Measurements from ENCODE around the gene KRT75. TPM values are rescaled to one million over a fixed set of nuclear protein-coding genes. Genes with fewer than 3 reads are reported as not detected.

KRT75 gene
- total RNA-seq = not detected

DNA sequence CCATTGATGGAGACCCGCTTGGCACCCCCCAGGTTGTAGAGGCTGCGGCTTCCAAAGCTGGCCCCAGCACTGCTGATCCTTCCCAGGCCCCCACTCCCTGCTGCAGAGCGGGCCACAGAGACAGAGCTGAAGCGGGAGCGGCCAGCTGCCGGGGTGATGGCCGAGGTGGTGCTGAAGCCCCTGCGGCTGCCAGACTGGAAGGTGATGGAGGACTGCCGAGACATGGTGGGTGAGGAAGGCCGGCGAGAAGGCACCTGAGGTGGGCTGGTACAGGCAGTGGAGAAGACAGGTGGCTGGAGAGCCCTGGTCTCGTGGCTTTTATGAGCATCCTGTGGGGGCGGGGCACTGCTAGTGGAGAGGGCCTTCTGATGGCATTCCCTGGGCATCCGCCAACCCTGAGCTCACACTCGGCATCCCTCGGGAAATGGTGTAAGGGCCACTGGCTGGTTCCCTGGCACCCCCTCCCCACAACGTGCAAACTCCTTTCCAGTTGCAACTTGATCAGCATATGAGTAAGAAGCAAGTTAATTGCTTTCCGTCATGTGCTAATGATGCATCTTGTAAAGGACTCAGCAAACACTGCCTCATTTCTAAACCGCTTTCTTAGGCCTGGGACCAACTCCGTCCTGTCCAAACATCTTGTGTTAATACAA is at the start of gene KRT75:
TSS of gene KRT75 (minus strand) at position 291 of the 653 bp plus-strand sequence. CDS start at position 224, 67 bp downstream.
- TF ChIP-seq CTCF (IDR thresholded peaks at IDR 0.05) = no peak
- ATAC-seq (ENCODE audit: low FRiP score) = no peak
- DNase-seq (ENCODE audit: low spot score) = no peak

GRCh38 chr12:52480073-52480472 is 45.9 kb upstream of the KRT75 start:
- no peak for TF ChIP-seq CTCF (IDR thresholded peaks at IDR 0.05)
- DNase-seq (ENCODE audit: low spot score) (no peak), ATAC-seq (ENCODE audit: low FRiP score) (no peak)

GRCh38 chr12:52477651-52478050 is 43.5 kb upstream of the KRT75 start:
- DNase-seq (ENCODE audit: low spot score) = no peak
- ATAC-seq (ENCODE audit: low FRiP score) = no peak
- no peak for TF ChIP-seq CTCF (IDR thresholded peaks at IDR 0.05)

- TF ChIP-seq CTCF (IDR thresholded peaks at IDR 0.05) = no peak
These were observed 40.0 kb upstream of the KRT75 start for GRCh38 chr12:52474212-52474611.

DNA sequence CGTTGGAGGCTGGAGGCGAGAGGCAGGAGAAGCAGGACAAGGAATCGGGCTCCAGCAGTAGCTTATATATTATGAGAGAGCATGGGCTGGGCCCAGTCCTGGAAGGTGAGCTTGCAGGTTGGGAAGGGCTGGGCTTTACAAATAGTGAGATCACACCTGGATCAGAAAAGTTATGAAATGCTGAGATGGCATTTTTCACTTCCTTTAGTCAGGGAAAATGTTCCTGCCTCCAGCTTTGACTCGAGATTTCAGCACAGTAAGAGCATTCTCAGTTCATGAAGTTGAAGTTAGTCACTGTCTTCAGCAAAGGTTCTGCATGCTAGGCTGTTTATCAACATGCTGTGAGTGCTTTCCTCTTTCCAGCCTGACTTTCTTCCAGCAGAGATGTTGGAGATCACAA is 39.6 kb upstream of the KRT75 start, which contains the start of gene KRT6C:
TSS of gene KRT6C (minus strand) at position 38 of the 400 bp plus-strand sequence. CDS start 68 bp downstream, outside the sequence.
- TF ChIP-seq CTCF (IDR thresholded peaks at IDR 0.05) = no peak
- DNase-seq (ENCODE audit: low spot score) = no peak
- ATAC-seq (ENCODE audit: low FRiP score) = no peak

More at GRCh38 chr12:52474212-52474611, 40.0 kb upstream of the KRT75 start:
- DNase-seq (ENCODE audit: low spot score) (no peak), ATAC-seq (ENCODE audit: low FRiP score) (no peak)

DNA sequence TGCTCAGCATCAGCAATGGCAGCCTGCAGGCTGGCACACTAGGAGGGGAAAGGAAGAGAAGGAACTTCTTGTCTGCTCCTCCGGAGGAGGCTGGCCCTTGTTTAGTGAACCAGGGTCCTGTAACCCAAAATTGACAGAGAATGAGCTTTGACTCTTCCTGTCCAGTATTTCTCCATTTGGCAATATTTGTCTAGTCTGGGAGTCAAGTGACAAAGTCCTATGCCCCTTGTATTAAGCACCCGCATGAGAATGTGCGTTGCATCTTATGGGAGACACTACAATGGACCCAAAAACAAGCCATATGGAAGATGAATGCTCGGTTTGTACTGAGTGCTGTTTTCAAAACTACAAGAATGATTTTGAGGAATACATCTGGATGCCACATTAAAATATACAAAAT is 35.7 kb upstream of the KRT75 start:
- no peak for ATAC-seq (ENCODE audit: low FRiP score)
- no peak for DNase-seq (ENCODE audit: low spot score)
- no peak for TF ChIP-seq CTCF (IDR thresholded peaks at IDR 0.05)

DNA sequence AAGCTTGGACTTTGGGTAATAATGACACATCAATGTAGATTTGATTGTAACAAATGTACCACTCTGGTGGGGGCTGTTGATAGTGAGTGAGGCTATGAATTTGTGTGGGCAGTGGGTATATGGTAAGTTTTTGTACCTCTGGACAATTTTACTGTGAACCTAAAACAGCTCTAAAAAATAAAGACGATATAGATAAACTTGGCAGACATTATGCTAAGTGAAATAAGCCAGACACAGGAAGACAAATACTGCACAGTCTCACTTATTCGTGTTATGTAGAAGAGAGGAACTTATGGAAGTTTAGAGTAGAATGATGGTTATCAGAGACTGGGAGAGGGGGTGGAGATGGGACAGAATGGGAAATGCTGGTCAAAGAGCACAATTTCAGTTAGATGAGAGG is 30.7 kb upstream of the KRT75 start:
- TF ChIP-seq CTCF (IDR thresholded peaks at IDR 0.05) = no peak
- no peak for DNase-seq (ENCODE audit: low spot score)
- no peak for ATAC-seq (ENCODE audit: low FRiP score)
